A673 (cell line): ENCODE results near the gene MRC1. TPM values are rescaled to one million over a fixed set of nuclear protein-coding genes. Genes with fewer than 3 reads are reported as not detected.
"Not testable (repeated sequence)": the region's sequence is repeated elsewhere in the genome, so short reads cannot be mapped to it uniquely, and the experiment has no call there.

Source experiments
- BruUV-seq: library from RNA; stranded (reverse); fragments of 400-500 nt; replicated peaks from 2 replicates; lab custom pipeline; 2021; lab: Mats Ljungman, UMichigan
- CTCF ChIA-PET: fragments of 300-600 bp; sonication (Branson Sonifier 250); formaldehyde crosslinking; loops from one replicate; lab custom pipeline; 2022; ENCODE audit warnings: antibody characterized with exemption; lab: Charles Lee
- POLR2A ChIA-PET: fragments of 300-600 bp; sonication (Branson Sonifier 250); formaldehyde crosslinking; loops from one replicate; lab custom pipeline; 2022; ENCODE audit warnings: antibody characterized with exemption; ENCODE audit not compliant: low non-redundant PET; lab: Charles Lee
- DNase-seq: peaks from one replicate; pipeline ENCODE4 v3.0.0-alpha.2; 2015; ENCODE audit warnings: low spot score
- H3K27ac ChIP-seq: fragments of 200-600 bp; sonication (generic); 2 replicates; pipeline ENCODE4 v1.5.1; 2016; ENCODE audit warnings: mixed run types, low read depth, mild to moderate bottlenecking, mixed read lengths, antibody characterized with exemption, low read length; ENCODE audit not compliant: poor library complexity, severe bottlenecking
- H3K27me3 ChIP-seq: fragments of 200-600 bp; sonication (generic); replicated peaks from 2 replicates; pipeline ENCODE4 v1.6.1; 2017; ENCODE audit warnings: mixed run types, low read depth, mild to moderate bottlenecking, mixed read lengths, antibody characterized with exemption, low read length; ENCODE audit not compliant: insufficient read depth, poor library complexity
- H3K36me3 ChIP-seq: fragments of 200-600 bp; sonication (generic); 2 replicates; pipeline ENCODE4 v1.6.1; 2016; ENCODE audit warnings: mixed run types, mild to moderate bottlenecking, mixed read lengths, antibody characterized with exemption, low read length; ENCODE audit not compliant: insufficient read depth, poor library complexity, severe bottlenecking
- H3K4me1 ChIP-seq: fragments of 200-600 bp; sonication (generic); 2 replicates; pipeline ENCODE4 v1.6.1; 2017; ENCODE audit warnings: mixed run types, mild to moderate bottlenecking, mixed read lengths, antibody characterized with exemption, low read length; ENCODE audit not compliant: insufficient read depth, poor library complexity, severe bottlenecking
- H3K4me3 ChIP-seq: fragments of 200-600 bp; sonication (generic); 2 replicates; pipeline ENCODE4 v1.5.1; 2016; ENCODE audit warnings: low read depth, mixed run types, mild to moderate bottlenecking, mixed read lengths, low read length; ENCODE audit not compliant: poor library complexity, severe bottlenecking
- H3K9me3 ChIP-seq: fragments of 200-600 bp; sonication (generic); 2 replicates; pipeline ENCODE4 v1.6.1; 2016; ENCODE audit warnings: mixed run types, low read depth, mild to moderate bottlenecking, mixed read lengths, antibody characterized with exemption, low read length; ENCODE audit not compliant: poor library complexity, severe bottlenecking
- CTCF ChIP-seq: fragments of 300-800, 200-600 bp; sonication (generic); conservative IDR thresholded peaks from 2 replicates; pipeline ENCODE4 v1.5.1; 2017; ENCODE audit warnings: low read depth, mild to moderate bottlenecking, antibody characterized with exemption, low read length, moderate library complexity, mixed read lengths
- EZH2 ChIP-seq: fragments of 200-600 bp; sonication (generic); IDR thresholded peaks from 2 replicates; pipeline ENCODE4 v1.6.1; 2017; ENCODE audit warnings: borderline replicate concordance, low read depth, mild to moderate bottlenecking, mixed read lengths, antibody characterized with exemption, low read length; ENCODE audit not compliant: poor library complexity, severe bottlenecking
- intact Hi-C: fragments of 100-400 bp; cut with micrococcal nuclease; formaldehyde crosslinking; loops from one replicate; pipeline ENCODE4 v1.10.0; 2022; ENCODE audit not compliant: unreplicated experiment
- total RNA-seq: library from RNA; stranded (reverse); gene quantifications from 2 replicates; pipeline ENCODE4 v1.2.3, GENCODE V29; 2021

MRC1 gene
- total RNA-seq, 1 experiment from 2014 or later: 0.15 TPM

DNA sequence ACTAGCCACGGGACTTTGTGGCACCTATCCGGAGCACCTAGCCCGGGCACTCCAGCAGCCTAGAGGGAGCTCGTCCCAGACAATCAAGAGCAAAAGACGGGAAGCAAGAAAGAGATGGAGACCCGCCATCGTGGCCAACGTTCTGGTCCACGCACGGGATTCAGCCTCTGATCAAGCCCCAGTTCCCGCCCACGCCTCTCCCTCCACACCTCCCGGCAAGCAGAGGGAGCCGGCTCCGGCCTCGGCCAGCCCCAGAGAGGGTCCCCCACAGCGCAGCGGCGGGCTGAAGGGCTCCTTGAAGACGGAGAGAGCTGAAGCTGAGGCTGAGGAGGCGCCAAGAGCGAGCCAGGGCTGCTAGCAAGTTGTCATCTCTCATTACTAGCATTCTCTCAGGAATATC is 141.6 kb downstream of the MRC1 start:
- no peak overlapping the region for H3K27ac ChIP-seq
- no peak for DNase-seq
- no peaks in the 10 kb centered on the region for H3K27me3 ChIP-seq
- no peaks in the 10 kb centered on the region for H3K9me3 ChIP-seq
- BruUV-seq: no TSS peak
- TF ChIP-seq EZH2 (no peak), CTCF (no peak)
- intact Hi-C loops: no loop called here
- no peak overlapping the region for H3K4me3 ChIP-seq
- H3K36me3 ChIP-seq: no peaks in the 10 kb centered on the region
- H3K4me1 ChIP-seq: peaks cover 4% of the 10 kb centered on the region
- CTCF ChIA-PET: no interaction called here
- POLR2A ChIA-PET: no interaction called here

GRCh38 chr10:17951868-17952371 is 142.8 kb downstream of the MRC1 start, which contains the start of gene SLC39A12:
SLC39A12 (plus strand) TSS chr10:17951918; CDS start chr10:17953277, 1,359 bp downstream.
- Histone ChIP-seq H3K36me3 (no peaks in the 10 kb centered on the region), H3K27me3 (no peaks in the 10 kb centered on the region), H3K4me1 (peaks cover 4% of the 10 kb centered on the region), H3K27ac (no peak within 1 kb of the TSS), H3K9me3 (no peaks in the 10 kb centered on the region), H3K4me3 (no peak within 1 kb of the TSS)
- POLR2A ChIA-PET: no interaction called here
- no TSS peak for BruUV-seq
- CTCF ChIA-PET: no interaction called here
- no peak for DNase-seq
- TF ChIP-seq CTCF (no peak), EZH2 (no peak)
- intact Hi-C loops: no loop called here

- CTCF ChIA-PET, H3K9me3 ChIP-seq, BruUV-seq, intact Hi-C loops, POLR2A ChIA-PET, H3K4me3 ChIP-seq, H3K27ac ChIP-seq, DNase-seq, H3K4me1 ChIP-seq, H3K36me3 ChIP-seq, H3K27me3 ChIP-seq: not testable (repeated sequence)
Observed at GRCh38 chr10:17954372-17954771, 145.2 kb downstream of the MRC1 start.

DNA sequence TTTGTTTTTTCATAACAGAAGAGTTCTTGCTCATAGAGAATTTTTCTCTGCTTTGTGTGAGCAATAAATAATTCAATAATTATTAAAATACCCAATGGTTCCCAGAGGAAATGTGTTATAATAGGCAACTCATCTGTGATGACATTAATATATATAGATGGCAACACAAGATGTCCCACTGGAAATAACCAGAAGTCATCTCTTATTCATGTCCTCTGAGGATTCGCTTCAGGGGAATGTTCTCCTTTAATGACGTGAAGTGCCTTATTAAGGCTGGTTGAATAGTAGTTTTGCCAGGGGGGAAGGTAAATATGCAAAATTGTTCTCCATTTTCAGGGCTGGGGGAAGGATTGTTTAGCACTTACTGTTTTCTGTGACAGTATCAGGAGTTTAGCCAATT is 145.7 kb downstream of the MRC1 start:
- peak; percentile 40 for DNase-seq
- BruUV-seq: no TSS peak
- POLR2A ChIA-PET: no interaction called here
- peaks cover 2% of the 10 kb centered on the region for H3K9me3 ChIP-seq
- H3K4me3 ChIP-seq: no peak overlapping the region
- peaks cover 4% of the 10 kb centered on the region for H3K4me1 ChIP-seq
- no peak overlapping the region for H3K27ac ChIP-seq
- no peaks in the 10 kb centered on the region for H3K36me3 ChIP-seq
- TF ChIP-seq EZH2 (no peak), CTCF (no peak)
- no peaks in the 10 kb centered on the region for H3K27me3 ChIP-seq
- CTCF ChIA-PET: no interaction called here
- intact Hi-C loops: no loop called here
